ENCODE measurements around the gene MUC22. TPM values are rescaled to one million over a fixed set of nuclear protein-coding genes. Genes with fewer than 3 reads are reported as not detected.

MUC22 gene
- total and polyA plus RNA-seq, 2 of the 4 experiments (the other 2 are of a cell fraction), result 0.02 TPM; not detected in 1

GRCh38 chr6:30991891-30992290 lies 18.4 kb upstream of the MUC22 start:
- Histone ChIP-seq H2BK15ac (ENCODE audit: low read depth, low read length) (no peak overlapping the region), H2AK9ac (replicated peaks; ENCODE audit: low read depth, low read length, poor library complexity) (no peak overlapping the region), H3K4ac (ENCODE audit: low read depth, low read length) (no peak overlapping the region), H3K4me2 (ENCODE audit: low read depth, low read length) (no peak overlapping the region), H3K23ac (ENCODE audit: low read depth, low read length) (no peak overlapping the region), H4K8ac (ENCODE audit: low read depth in 2 of 2, low read length in 2 of 2) (no peak overlapping the region), H4K5ac (ENCODE audit: low read depth, low read length) (no peak overlapping the region), H2BK120ac (ENCODE audit: low read depth, low read length) (no peak overlapping the region), H3K9me1 (ENCODE audit: insufficient read depth, low read length) (no peaks in the 10 kb centered on the region), H3K56ac (ENCODE audit: extremely low read depth, insufficient read depth, low read length) (no peak overlapping the region), H3K4me1 (ENCODE audit: control insufficient read depth, insufficient read depth, low read length) (no peaks in the 10 kb centered on the region), H3K27me3 (ENCODE audit: control insufficient read depth, insufficient read depth, low read length) (peaks cover 12% of the 10 kb centered on the region), H3K36me3 (ENCODE audit: control insufficient read depth, insufficient read depth, low read length) (no peaks in the 10 kb centered on the region), H2AFZ (replicated peaks; ENCODE audit: low read length, poor library complexity) (no peak overlapping the region), H2BK20ac (ENCODE audit: low read depth, low read length) (no peak overlapping the region), H2BK5ac (ENCODE audit: low read depth, low read length, poor library complexity, severe bottlenecking) (no peak overlapping the region), H4K91ac (ENCODE audit: insufficient read depth, low read depth, low read length) (no peak overlapping the region), H3K14ac (replicated peaks; ENCODE audit: low read depth, low read length) (no peak overlapping the region), H3K9me3 (ENCODE audit: control insufficient read depth, insufficient read depth, low read length) (no peaks in the 10 kb centered on the region), H3K18ac (ENCODE audit: low read depth, low read length) (no peak overlapping the region), H3K79me1 (ENCODE audit: low read depth in 1 of 2, low read length in 2 of 2) (no peaks in the 10 kb centered on the region), H3K27ac (ENCODE audit: insufficient read depth, low read length) (no peak overlapping the region), H2AK5ac (ENCODE audit: low read depth, low read length) (no peak overlapping the region), H3K4me3 (ENCODE audit: insufficient read depth, low read depth, low read length) (no peak overlapping the region), H3K9ac (ENCODE audit: low read depth, low read length) (no peak overlapping the region), H4K20me1 (ENCODE audit: insufficient read depth, low read length) (no peaks in the 10 kb centered on the region; the same call in 1 of the 2 replicates)
- dilution Hi-C loops (cut with HindIII; ENCODE audit: low sequenced_read_pairs, unreplicated experiment), result no loop called here
- in situ Hi-C loops (cut with MboI; ENCODE audit: low sequenced_read_pairs), result no loop called here
- no peak for ATAC-seq (ENCODE audit: low read depth)
- TF ChIP-seq CHD1 (IDR thresholded peaks at IDR 0.05; ENCODE audit: low read depth, low read length), result no peak
- no peak for TF ChIP-seq BHLHE40 (IDR thresholded peaks at IDR 0.05; ENCODE audit: low read depth, low read length)
- TF ChIP-seq RAD21 (IDR thresholded peaks at IDR 0.05; ENCODE audit: low read length), result no peak
- TF ChIP-seq CTCF (conservative IDR thresholded peaks at IDR 0.05; ENCODE audit: low read depth, low read length), result no peak
- TF ChIP-seq FOS (IDR thresholded peaks at IDR 0.05; ENCODE audit: low read depth, low read length), result no peak
- no peak for TF ChIP-seq USF2 (IDR thresholded peaks at IDR 0.05; ENCODE audit: low read depth, low read length)
- TF ChIP-seq SMC3 (IDR thresholded peaks at IDR 0.05; ENCODE audit: low read depth, low read length), result no peak
- TF ChIP-seq ELK1 (IDR thresholded peaks at IDR 0.05; ENCODE audit: borderline replicate concordance, low read depth, low read length), result no peak
- no peak for TF ChIP-seq MAZ (IDR thresholded peaks at IDR 0.05; ENCODE audit: borderline replicate concordance, low read depth, low read length)
- no peak for TF ChIP-seq MXI1 (IDR thresholded peaks at IDR 0.05; ENCODE audit: borderline replicate concordance, low read depth, low read length)
- ChIA-PET POLR2A (ENCODE audit: unreplicated experiment) (no interaction called here), CTCF (interaction anchor here (0.6 kb wide), 1 partner anchor 10 kb away, joined by 3 read pairs; no protein-coding TSS in a partner anchor)
- no peak for DNase-seq
- no TSS peak for BruUV-seq (replicated peaks)
- intact Hi-C loops (cut with micrococcal nuclease), result no loop called here
- 88% methylated on average over 1 of the region's 2 CpGs; no CpG with 5 or more reads in 1 of the 2 experiments for WGBS, 2 experiments (ENCODE audit: extremely low coverage in 2 of 2, insufficient read length in 1 of 2)

Measured in IMR-90 (cell line).